Prostate gland (tissue), 2 donors: ENCODE measurements around the gene TRIP4.

Experiments
- POLR2A ChIP-seq: fragments of 450-650 bp; IDR thresholded peaks from one replicate; pipeline ENCODE4 v1.6.1; 2016; ENCODE audit warnings: antibody characterized with exemption, mild to moderate bottlenecking
- POLR2AphosphoS5 ChIP-seq: sonication (generic); formaldehyde crosslinking; IDR thresholded peaks from one replicate; pipeline ENCODE4 v1.6.1; 2017; ENCODE audit warnings: antibody characterized with exemption
- TF ChIP-seq, protein P1 (sequence below), 4 experiments: fragments of 200-600 bp in 2 of 4; fragments of 450-650 bp in 2 of 4; sonication (generic) in 2 of 4; IDR thresholded peaks; 1 replicate in 3 of 4; 2 replicates in 1 of 4; pipeline ENCODE4 v1.5.1; 2016 to 2019; ENCODE audit warnings: antibody characterized with exemption in 4 of 4, mild to moderate bottlenecking in 2 of 4, moderate library complexity in 2 of 4

DNA sequence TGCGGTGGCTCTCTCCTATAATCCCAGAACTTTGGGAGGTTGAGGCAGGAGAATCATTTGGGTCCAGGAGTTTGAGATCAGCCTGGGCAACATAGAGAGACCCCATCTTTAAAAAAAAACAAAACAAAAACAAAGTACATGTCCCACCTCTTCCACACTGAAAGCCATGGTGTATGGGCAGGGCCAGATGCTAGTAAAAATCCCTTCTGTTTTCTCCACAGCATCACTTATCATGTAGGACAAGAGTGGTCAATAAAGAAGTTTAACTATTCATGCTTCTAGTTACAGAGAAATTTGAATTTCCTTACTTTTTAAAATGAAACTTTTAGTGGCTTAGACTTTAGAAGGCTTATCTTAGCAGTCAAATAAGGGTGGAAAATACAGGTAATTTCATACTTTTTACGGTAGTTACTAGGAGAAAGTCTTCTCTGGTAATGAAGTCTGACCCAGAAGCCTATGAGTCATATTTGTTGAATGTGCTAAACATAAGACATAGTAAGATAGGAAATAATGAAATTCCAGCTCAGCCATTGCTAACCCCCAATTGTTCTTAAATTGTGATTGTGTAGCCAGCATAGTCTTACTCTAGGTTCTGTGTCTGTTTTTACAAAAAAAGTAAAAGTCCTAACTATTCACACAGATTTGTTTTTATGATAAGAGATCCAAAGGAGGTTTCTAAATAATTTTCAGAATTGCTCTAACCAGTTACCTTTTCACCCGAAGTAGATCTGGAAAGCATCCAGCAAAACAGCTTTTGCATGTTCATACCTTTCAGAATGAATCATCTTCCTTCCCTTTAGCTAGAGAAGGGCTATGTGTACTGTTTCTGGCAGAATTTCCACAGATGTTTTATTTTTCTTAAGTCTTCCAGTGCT is 56.3 kb downstream of the TRIP4 start:
- TF ChIP-seq, protein P1, sequence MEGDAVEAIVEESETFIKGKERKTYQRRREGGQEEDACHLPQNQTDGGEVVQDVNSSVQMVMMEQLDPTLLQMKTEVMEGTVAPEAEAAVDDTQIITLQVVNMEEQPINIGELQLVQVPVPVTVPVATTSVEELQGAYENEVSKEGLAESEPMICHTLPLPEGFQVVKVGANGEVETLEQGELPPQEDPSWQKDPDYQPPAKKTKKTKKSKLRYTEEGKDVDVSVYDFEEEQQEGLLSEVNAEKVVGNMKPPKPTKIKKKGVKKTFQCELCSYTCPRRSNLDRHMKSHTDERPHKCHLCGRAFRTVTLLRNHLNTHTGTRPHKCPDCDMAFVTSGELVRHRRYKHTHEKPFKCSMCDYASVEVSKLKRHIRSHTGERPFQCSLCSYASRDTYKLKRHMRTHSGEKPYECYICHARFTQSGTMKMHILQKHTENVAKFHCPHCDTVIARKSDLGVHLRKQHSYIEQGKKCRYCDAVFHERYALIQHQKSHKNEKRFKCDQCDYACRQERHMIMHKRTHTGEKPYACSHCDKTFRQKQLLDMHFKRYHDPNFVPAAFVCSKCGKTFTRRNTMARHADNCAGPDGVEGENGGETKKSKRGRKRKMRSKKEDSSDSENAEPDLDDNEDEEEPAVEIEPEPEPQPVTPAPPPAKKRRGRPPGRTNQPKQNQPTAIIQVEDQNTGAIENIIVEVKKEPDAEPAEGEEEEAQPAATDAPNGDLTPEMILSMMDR (IDR thresholded peaks at IDR 0.05) = no peak
- TF ChIP-seq POLR2A (no peak), POLR2AphosphoS5 (peak; percentile 39)
